AG04449 (cell line): ENCODE measurements around the gene GORASP1.

ENCODE experiments used
- CTCF ChIA-PET: fragments of 350-600 bp; formaldehyde crosslinking; extraction: SDS; loops from one replicate; lab custom pipeline; 2021; ENCODE audit warnings: antibody characterized with exemption; lab: Yijun Ruan, JAX
- POLR2A ChIA-PET: fragments of 400-600, 350-600 bp; formaldehyde crosslinking; extraction: SDS; loops from one replicate; lab custom pipeline; 2020; ENCODE audit warnings: antibody characterized with exemption, inconsistent platforms; lab: Yijun Ruan, JAX
- DNase-seq: peaks from one replicate; pipeline ENCODE4 v3.0.0-alpha.2; 2010; ENCODE audit warnings: low read depth, low spot score
- H3K4me3 ChIP-seq: 2 replicates; pipeline ENCODE4 v1.5.1; 2011; ENCODE audit warnings: low read depth, mild to moderate bottlenecking, control low read depth, low read length
- CTCF ChIP-seq: IDR thresholded peaks from one replicate; pipeline ENCODE4 v1.5.1; 2011; ENCODE audit warnings: mild to moderate bottlenecking, moderate library complexity, low read length, control low read depth, inconsistent platforms; ENCODE audit not compliant: insufficient read depth; ENCODE audit errors: missing control alignments

Gene GORASP1

DNA sequence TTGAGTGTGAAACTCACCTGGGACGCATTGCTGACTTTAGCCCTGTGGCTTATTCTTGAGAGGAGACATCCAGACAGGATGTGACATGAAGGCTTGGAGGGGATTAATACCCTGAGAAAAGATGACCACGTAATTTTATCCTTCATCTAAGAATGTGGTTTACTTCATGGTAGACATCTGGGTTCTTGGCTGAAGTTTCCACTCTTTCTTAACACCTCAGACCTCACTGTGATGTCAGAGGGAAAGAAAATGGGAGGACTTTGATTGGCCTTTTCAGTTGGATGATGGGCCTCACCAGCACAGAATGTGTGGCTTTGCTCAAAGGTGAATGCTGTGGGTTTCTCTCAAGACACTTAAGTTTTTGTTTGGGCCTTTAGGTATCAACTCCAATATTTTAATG is 16.5 kb downstream of the GORASP1 start:
- TF ChIP-seq CTCF, result no peak
- ChIA-PET POLR2A (no interaction called here), CTCF (interaction anchor here (1.3 kb wide), 1 partner anchor 11 kb away, joined by 3 read pairs; no protein-coding TSS in a partner anchor)
- DNase-seq, result no peak
- H3K4me3 ChIP-seq, result no peak overlapping the region

DNA sequence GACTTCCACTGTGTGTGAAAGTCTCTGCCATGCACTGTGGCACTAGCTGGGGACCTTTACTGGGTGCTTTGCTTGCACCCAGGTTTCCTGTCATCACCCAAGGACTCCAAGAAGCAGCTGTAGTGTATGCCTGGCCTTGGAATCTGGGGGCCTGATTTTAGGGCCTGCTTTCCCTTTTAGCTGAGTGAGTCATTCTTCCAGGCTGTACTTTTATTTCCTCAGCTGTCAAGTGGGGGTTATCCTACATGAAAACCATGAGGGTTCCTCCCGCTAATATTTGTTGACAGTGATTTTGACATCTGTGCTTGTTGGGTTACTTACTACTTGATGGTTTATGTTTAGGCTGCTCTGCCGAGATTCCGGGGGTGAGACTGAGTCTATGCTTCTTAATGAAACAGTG is 18.5 kb downstream of the GORASP1 start:
- no peak for TF ChIP-seq CTCF
- ChIA-PET CTCF (interaction anchor here (1.0 to 5.2 kb wide), 5 partner anchors 9 to 204 kb away, joined by 3 to 20 read pairs (median 4); no protein-coding TSS in a partner anchor), POLR2A (interaction anchor here (0.6 kb wide), 1 partner anchor 24 kb away, joined by 4 read pairs; no protein-coding TSS in a partner anchor)
- no peak overlapping the region for H3K4me3 ChIP-seq
- DNase-seq, result no peak

GRCh38 chr3:39088456-39088855 is 19.0 kb downstream of the GORASP1 start:
- DNase-seq, result no peak
- no peak for TF ChIP-seq CTCF
- ChIA-PET POLR2A (no interaction called here), CTCF (interaction anchor here (1.2 to 5.2 kb wide), 5 partner anchors 8 to 204 kb away, joined by 3 to 20 read pairs (median 6); no protein-coding TSS in a partner anchor)
- no peak overlapping the region for H3K4me3 ChIP-seq

DNA sequence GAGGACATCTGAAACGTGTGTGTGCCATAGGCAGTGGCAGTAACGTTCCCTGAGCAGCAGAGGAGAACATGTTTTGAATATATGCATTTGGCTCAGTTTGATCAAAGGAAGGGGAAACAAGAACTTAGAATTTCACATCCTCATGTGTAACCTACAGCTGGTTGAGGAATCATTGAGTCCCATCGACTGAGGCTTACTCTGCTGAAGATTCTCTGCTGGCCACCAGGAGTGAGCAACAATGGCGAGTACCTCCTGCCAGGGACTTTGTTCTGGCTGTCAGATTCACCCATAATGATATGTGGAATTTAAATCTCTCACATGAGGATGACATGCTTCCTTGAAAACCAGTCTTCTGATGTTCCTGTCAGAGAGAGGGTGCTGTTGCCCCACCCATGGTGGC is 21.3 kb downstream of the GORASP1 start:
- POLR2A ChIA-PET, result no interaction called here
- CTCF ChIA-PET, result interaction anchor here (0.9 to 5.2 kb wide), 3 partner anchors 11 to 206 kb away, joined by 3 to 20 read pairs (median 4); no protein-coding TSS in a partner anchor
- H3K4me3 ChIP-seq, result no peak overlapping the region
- no peak for TF ChIP-seq CTCF
- no peak for DNase-seq

DNA sequence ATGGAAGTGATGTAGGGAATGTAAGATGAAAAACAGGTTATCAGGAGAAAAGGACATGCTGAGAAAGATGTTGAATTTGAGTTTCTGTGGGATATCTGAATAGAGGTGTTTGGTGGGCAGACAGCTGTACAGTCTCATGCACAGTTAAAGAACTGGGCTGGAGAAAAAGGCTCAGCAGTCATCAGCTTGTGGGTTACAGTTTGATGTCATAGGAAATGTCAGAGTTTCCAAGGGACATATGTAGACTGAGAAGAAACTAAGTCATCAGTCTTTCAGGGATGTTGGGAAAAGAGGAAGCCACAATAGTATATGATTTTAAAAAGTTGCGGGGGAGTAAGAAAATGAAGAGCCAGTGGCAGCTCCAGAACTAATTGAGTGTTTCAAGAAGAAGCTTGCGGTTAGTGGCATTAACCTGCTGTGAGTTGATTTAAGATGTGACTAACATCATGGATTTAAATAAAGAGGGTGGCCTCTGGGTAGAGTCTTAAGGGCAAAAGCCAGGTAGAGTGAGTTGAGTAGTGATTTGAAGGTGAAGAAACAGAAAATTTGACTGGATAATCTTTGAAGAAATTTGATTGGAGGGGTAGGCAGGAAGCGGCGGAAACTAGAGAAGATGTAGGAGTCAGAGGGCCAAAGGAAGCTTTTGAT is 24.6 kb downstream of the GORASP1 start:
- ChIA-PET POLR2A (no interaction called here), CTCF (interaction anchor here (1.5 kb wide), 1 partner anchor 17 kb away, joined by 5 read pairs; no protein-coding TSS in a partner anchor)
- DNase-seq, result no peak
- no peak for TF ChIP-seq CTCF
- H3K4me3 ChIP-seq, result no peak overlapping the region

DNA sequence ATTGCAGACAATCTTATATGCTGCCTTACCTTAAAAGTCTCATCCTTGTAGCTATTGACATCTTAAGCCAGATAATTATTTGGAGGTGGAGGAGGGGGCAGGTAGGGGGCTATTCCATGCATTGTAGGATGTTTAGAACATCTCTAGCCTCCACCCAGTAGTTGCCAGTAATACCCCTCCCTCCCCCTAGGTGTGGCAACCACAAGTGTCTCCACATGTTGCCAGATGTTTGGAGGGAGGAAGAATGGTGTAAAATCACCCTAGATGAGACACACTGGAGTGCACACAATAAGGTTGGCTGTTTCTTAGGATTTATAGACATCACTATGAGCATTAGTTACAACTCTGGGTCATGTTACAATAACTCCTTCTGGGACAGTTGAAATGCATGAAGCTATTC is 27.4 kb downstream of the GORASP1 start:
- DNase-seq, result no peak
- H3K4me3 ChIP-seq, result no peak overlapping the region
- CTCF ChIA-PET, result interaction anchor here (0.8 to 1.5 kb wide), 6 partner anchors 9 to 110 kb away, joined by 3 to 8 read pairs (median 4); no protein-coding TSS in a partner anchor
- POLR2A ChIA-PET, result no interaction called here
- TF ChIP-seq CTCF, result no peak
